Uterus (tissue), 4 donors: ENCODE measurements around the gene ZNF780B. TPM values are rescaled to one million over a fixed set of nuclear protein-coding genes. Genes with fewer than 3 reads are reported as not detected.
"Not testable (repeated sequence)": the region's sequence is repeated elsewhere in the genome, so short reads cannot be mapped to it uniquely, and the experiment has no call there.

ENCODE experiments used
- DNase-seq, 2 donors: peaks; one replicate each; pipeline ENCODE4 v3.0.0-alpha.2; 2019 to 2020
- H3K27ac ChIP-seq, 2 donors: fragments of 200-600 bp; sonication (generic); 1 replicate in 1 of 2; 2 replicates in 1 of 2; pipeline ENCODE4 v1.5.1; 2016 to 2018
- H3K27me3 ChIP-seq, 2 donors: fragments of 200-600 bp; sonication (generic); one replicate each; pipeline ENCODE4 v1.5.1; 2018 to 2019; ENCODE audit warnings: control low read depth in 1 of 2
- H3K36me3 ChIP-seq, 2 donors: fragments of 200-600 bp; sonication (generic); one replicate each; pipeline ENCODE4 v1.5.1; 2019; ENCODE audit warnings: control low read depth in 1 of 2
- H3K4me1 ChIP-seq, 2 donors: fragments of 200-600 bp; sonication (generic); one replicate each; pipeline ENCODE4 v1.5.1; 2018 to 2019; ENCODE audit warnings: control low read depth in 1 of 2
- H3K4me3 ChIP-seq, 2 donors: fragments of 200-600 bp; sonication (generic); 1 replicate in 1 of 2; 2 replicates in 1 of 2; pipeline ENCODE4 v1.5.1; 2018 to 2019; ENCODE audit warnings: mild to moderate bottlenecking in 1 of 2
- H3K9me3 ChIP-seq, 2 donors: fragments of 200-600 bp; sonication (generic); one replicate each; pipeline ENCODE4 v1.5.1; 2019; ENCODE audit warnings: control low read depth in 1 of 2
- CTCF ChIP-seq, 4 experiments: fragments of 200-600 bp in 2 of 4; fragments of 450-650 bp in 2 of 4; sonication (generic) in 2 of 4; IDR thresholded peaks; one replicate each; pipeline ENCODE4 v1.5.1; 2016 to 2019; ENCODE audit warnings: antibody characterized with exemption in 4 of 4, mild to moderate bottlenecking in 2 of 4, moderate library complexity in 1 of 4
- POLR2A ChIP-seq, 2 donors: fragments of 450-650 bp; IDR thresholded peaks; one replicate each; pipeline ENCODE4 v1.6.1; 2016; ENCODE audit warnings: antibody characterized with exemption in 2 of 2, mild to moderate bottlenecking in 1 of 2, moderate library complexity in 1 of 2
- intact Hi-C: fragments of 100-400 bp; cut with DNase I; formaldehyde crosslinking; loops from one replicate; pipeline ENCODE4 v1.15.1; 2023; ENCODE audit warnings: low total_unique reads
- total RNA-seq, 4 donors: library from RNA; depleted of rRNA in 3 of 4; stranded (reverse); fragments of >200 nt in 3 of 4; gene quantifications; one replicate each; pipeline versions ENCODE4 v1.1.0 to v1.2.4, GENCODE V29; 2014 to 2023
- donor health status: DM: yes; HTN: yes; CAD: no.

The ZNF780B gene
- total RNA-seq, 4 donors from 2014 or later: 8.2 to 48.3 (median 18.2) TPM

GRCh38 chr19:40053491-40053890 lies 2.5 kb downstream of the ZNF780B start:
- TF ChIP-seq POLR2A (IDR thresholded peaks at IDR 0.05): no peak
- no peak for TF ChIP-seq CTCF (IDR thresholded peaks at IDR 0.05)
- no peak for DNase-seq
- intact Hi-C loops: no loop called here
- peaks cover 0 to 4% of the 10 kb centered on the region in 2 donors for H3K9me3 ChIP-seq
- no peaks in the 10 kb centered on the region for H3K27me3 ChIP-seq
- no peaks in the 10 kb centered on the region for H3K36me3 ChIP-seq
- no peak overlapping the region for H3K27ac ChIP-seq
- H3K4me3 ChIP-seq: no peak overlapping the region
- H3K4me1 ChIP-seq: peaks cover 0 to 8% of the 10 kb centered on the region in 2 donors

- H3K4me3 ChIP-seq, intact Hi-C loops, H3K4me1 ChIP-seq, H3K27ac ChIP-seq, H3K36me3 ChIP-seq, H3K27me3 ChIP-seq, DNase-seq: not testable (repeated sequence)
- peaks cover 0 to 43% of the 10 kb centered on the region in 2 donors for H3K9me3 ChIP-seq
Measured at GRCh38 chr19:40041718-40042117, 14.3 kb downstream of the ZNF780B start.

- peaks cover 0 to 50% of the 10 kb centered on the region in 2 donors for H3K9me3 ChIP-seq
- not testable (repeated sequence) for DNase-seq
Measured at GRCh38 chr19:40038047-40038446, 18.0 kb downstream of the ZNF780B start.

GRCh38 chr19:40035996-40036395 lies 20.0 kb downstream of the ZNF780B start:
- Histone ChIP-seq H3K36me3 (no peaks in the 10 kb centered on the region), H3K27ac (no peak overlapping the region), H3K9me3 (peaks cover 0 to 65% of the 10 kb centered on the region in 2 donors), H3K4me3 (no peak overlapping the region), H3K4me1 (no peaks in the 10 kb centered on the region), H3K27me3 (no peaks in the 10 kb centered on the region)
- TF ChIP-seq POLR2A (IDR thresholded peaks at IDR 0.05): no peak
- no peak for TF ChIP-seq CTCF (IDR thresholded peaks at IDR 0.05)
- no peak for DNase-seq
- intact Hi-C loops: no loop called here

More at GRCh38 chr19:40038047-40038446, 18.0 kb downstream of the ZNF780B start:
- intact Hi-C loops, H3K4me1 ChIP-seq, H3K4me3 ChIP-seq, H3K36me3 ChIP-seq, H3K27ac ChIP-seq, H3K27me3 ChIP-seq: not testable (repeated sequence)

- H3K9me3 ChIP-seq: peaks cover 0 to 81% of the 10 kb centered on the region in 2 donors
- no peaks in the 10 kb centered on the region for H3K36me3 ChIP-seq
- no peaks in the 10 kb centered on the region for H3K27me3 ChIP-seq
- H3K4me3 ChIP-seq: no peak overlapping the region
- H3K27ac ChIP-seq: no peak overlapping the region
- intact Hi-C loops: no loop called here
- no peak for DNase-seq
- no peaks in the 10 kb centered on the region for H3K4me1 ChIP-seq
- no peak for TF ChIP-seq POLR2A (IDR thresholded peaks at IDR 0.05)
- no peak for TF ChIP-seq CTCF (IDR thresholded peaks at IDR 0.05)
Measured at GRCh38 chr19:40033989-40034560, 22.0 kb downstream of the ZNF780B start.

GRCh38 chr19:40026597-40026970 lies 29.4 kb downstream of the ZNF780B start:
- DNase-seq: no peak
- intact Hi-C loops: no loop called here
- no peaks in the 10 kb centered on the region for H3K4me1 ChIP-seq
- no peak overlapping the region for H3K4me3 ChIP-seq
- TF ChIP-seq CTCF (IDR thresholded peaks at IDR 0.05) (no peak), POLR2A (IDR thresholded peaks at IDR 0.05) (no peak)
- no peak overlapping the region for H3K27ac ChIP-seq
- peaks cover 0 to 50% of the 10 kb centered on the region in 2 donors for H3K9me3 ChIP-seq
- H3K27me3 ChIP-seq: no peaks in the 10 kb centered on the region
- H3K36me3 ChIP-seq: no peaks in the 10 kb centered on the region
